Stromal cell of bone marrow (primary cell): ENCODE measurements around the gene TIMP2.

Experiments used
- DNase-seq: peaks from one replicate; pipeline ENCODE4 v3.0.0-alpha.2; 2012; ENCODE audit warnings: low read depth

Gene TIMP2

GRCh38 chr17:78865682-78866390 lies 59.4 kb downstream of the TIMP2 start:
- DNase-seq, result peak; percentile 45

GRCh38 chr17:78864117-78864516 lies 61.1 kb downstream of the TIMP2 start:
- DNase-seq, result no peak

DNA sequence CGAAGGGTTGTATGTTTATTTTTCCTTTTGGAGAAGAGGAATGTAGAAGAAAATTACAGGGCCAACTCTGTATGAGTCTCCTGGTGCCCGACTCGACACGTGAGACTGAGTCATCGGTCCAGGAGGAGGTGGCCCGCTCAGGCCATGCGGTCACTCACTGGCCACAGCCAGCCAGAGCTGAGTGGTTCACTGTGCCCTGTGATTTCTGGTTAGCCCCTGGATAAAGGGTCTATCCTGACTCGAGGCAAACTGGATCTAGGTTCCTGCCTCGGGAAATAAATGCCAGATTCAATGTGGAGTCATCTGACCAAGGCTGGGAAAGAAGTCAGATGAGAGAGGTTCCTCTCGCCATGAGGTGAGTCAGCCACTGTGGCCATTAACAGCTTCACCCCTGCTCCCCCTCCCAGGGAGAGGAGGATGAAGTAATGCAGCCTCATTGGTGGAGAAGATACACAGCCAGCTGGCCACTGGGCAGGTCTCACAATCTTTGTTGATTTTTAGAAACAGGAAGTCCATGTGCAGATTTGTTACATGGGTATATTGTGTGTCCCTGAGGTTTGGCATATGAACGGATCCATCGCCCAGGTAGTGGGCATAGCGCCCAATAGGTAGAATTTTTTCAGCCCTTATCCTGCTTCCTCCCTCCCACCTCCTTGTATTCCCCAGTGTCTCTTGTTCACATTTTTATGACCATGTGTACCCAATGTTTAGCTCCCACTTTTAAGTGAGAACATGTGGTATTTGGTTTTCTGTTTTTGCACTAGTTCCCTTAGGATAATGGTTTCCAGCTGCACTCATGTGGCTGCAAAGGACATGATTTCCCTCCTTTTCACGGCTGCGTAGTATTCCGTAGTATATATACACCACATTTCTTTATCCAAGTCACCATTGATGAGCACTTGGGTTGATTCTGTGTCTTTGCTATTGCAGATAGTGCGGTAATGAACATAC lies 62.8 kb downstream of the TIMP2 start:
- DNase-seq, result peak; percentile 99

- DNase-seq, result no peak
These were observed 64.0 kb downstream of the TIMP2 start for GRCh38 chr17:78861229-78861628.

GRCh38 chr17:78859051-78859450 lies 66.1 kb downstream of the TIMP2 start:
- no peak for DNase-seq

DNA sequence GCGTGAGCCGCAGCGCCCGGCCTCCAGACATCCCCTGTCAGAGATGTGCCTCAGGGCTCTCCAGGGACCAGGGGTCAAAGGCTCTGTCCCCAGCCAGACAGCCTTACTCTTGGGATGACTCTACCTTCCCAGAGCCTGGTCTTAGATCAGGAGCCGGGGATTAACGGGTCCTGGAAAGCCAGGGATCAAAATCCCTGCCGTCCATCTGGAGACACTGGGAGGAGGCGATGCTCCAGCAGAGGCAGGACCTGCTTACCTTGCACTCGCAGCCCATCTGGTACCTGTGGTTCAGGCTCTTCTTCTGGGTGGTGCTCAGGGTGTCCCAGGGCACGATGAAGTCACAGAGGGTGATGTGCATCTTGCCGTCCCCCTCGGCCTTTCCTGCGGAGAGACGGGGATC lies 67.9 kb downstream of the TIMP2 start:
- no peak for DNase-seq

GRCh38 chr17:78855561-78856165 lies 69.5 kb downstream of the TIMP2 start:
- no peak for DNase-seq

- DNase-seq, result no peak
These were observed 70.7 kb downstream of the TIMP2 start for GRCh38 chr17:78854508-78854907.

DNA sequence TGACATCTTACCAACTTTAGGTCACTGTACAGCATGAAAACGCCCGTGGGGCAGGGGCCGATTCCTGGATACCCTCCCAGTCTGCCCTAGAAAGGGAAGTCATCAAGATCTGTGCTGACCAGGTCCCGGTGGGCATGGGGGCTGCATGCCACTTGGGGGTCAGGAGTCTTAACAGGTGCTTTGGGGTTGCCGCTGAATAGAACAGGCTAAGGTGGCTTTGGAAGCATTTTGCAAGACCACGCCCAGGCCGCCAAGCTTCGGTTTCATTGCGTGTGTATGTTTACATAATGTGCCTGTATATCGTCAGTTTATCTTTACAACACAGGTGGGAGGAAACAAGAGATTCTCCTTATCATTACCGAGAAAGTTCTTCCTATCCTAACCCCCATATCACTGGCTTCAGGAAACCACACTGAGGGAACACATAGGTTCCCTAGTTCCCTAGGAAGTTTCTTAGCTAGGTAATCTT lies 71.2 kb downstream of the TIMP2 start:
- no peak for DNase-seq

DNA sequence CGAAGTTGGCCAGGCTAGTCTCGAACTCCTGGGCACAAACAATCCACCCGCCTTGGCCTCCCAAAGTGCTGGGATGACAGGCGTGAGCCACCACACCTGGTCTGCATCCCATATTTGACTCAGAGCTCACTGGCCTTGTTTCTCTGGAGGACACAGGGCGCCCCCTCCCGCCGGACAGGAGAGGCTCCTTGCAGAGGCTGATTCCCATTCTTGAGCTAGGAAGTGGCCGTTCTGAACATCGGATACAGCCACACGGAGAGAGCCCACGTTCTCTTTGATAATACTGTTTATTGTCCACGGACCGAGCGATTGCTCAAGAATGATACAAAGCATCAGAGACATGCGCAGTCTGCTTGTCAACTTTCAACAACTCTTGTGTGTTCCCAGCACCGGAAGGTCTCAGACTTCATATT lies 72.5 kb downstream of the TIMP2 start:
- DNase-seq, result no peak

GRCh38 chr17:78849026-78849425 lies 76.2 kb downstream of the TIMP2 start:
- no peak for DNase-seq

- no peak for DNase-seq
These were observed 78.1 kb downstream of the TIMP2 start for GRCh38 chr17:78847052-78847451.

GRCh38 chr17:78844301-78845005 lies 80.7 kb downstream of the TIMP2 start:
- no peak for DNase-seq

- DNase-seq, result no peak
These were observed 82.2 kb downstream of the TIMP2 start for GRCh38 chr17:78842881-78843565.

- DNase-seq, result peak; percentile 97
These were observed 84.2 kb downstream of the TIMP2 start, which contains the start of gene USP36 for GRCh38 chr17:78840780-78841611. USP36 (minus strand) TSS chr17:78840814; CDS start chr17:78836363, 4,451 bp downstream.

DNA sequence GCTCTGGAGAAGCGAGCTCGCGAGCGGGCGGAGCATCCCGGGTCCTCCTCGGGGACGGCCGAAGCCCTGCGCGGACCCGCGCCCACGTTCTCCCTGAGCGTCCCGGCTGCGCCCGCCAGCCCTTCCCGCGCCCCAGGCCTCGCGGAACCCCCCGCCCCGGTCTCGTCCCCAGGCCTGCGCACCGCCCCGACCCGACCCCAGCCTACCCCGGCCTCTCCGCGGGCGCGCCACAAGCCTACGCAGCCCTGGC lies 84.7 kb downstream of the TIMP2 start:
- no peak for DNase-seq

DNA sequence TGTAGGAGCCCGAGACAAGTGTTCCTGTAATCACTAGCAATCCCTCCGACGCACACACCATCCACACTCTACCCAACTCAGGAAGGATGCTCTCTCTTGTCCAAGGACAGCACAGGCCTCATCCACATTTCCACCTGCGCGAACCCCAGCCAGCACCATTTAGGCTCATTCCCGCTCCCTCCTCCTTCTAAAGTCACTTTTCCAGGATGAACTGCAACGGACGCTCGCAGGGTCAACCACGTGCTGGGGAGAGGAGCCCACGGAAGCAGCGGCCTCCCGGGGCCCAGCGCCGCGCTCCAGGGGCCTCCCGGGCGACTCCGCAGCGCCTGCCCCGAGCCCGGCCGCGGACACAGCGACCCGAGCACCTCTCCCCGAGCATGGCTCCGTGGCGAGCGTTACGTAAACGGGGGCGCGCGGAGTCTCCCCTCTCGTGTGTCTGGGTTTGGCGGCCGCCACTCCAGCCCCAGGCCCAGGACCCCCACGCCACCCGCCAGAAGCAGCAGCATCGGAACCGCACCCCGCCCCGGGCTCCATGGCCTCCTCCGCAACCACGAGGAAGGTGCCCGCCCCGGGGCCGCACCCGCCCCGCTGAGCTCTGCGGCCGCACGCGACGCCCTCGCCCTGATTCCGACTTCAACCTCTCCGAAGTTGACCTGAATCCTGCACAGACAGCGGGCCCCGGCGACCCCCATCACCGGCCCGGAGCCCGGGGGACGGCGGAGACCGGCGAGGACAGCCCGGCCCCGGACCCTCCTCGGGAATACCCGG lies 85.2 kb downstream of the TIMP2 start:
- DNase-seq, result no peak

GRCh38 chr17:78839235-78839761 lies 85.9 kb downstream of the TIMP2 start:
- no peak for DNase-seq

DNA sequence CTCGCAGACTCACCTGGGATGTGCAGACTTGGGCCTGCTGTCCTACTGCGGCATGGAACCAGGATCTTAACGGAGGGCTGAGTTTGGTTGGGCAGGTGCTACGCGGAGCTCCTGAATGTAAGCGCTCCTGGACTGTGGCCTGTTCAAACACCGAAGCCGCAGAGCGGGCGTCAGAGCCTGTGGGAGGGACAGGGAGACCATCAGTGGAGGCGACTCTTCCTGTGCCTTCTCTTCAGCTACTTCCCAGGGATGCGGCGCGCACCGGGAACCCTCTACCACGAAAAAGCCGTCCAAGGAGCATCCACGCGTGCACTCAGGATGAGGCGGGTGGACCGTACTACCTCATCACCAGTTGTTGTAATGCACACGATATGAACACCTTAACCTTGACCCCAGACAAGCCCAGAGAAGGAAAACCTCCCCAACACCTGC lies 86.6 kb downstream of the TIMP2 start:
- DNase-seq, result no peak
